SK-N-SH treated with all-trans-retinoic acid at 6 μM for 48 hours (cell line): ENCODE results near the gene PRR5L.

ENCODE experiments used
- BACH2 ChIP-seq: fragments of 250-450 bp; sonication (Bioruptor Pico); IDR thresholded peaks from 2 replicates; pipeline ENCODE4 v1.9.0; 2021; ENCODE audit warnings: mild to moderate bottlenecking, borderline replicate concordance
- ESRRG ChIP-seq: fragments of 250-450 bp; sonication (Bioruptor Pico); IDR thresholded peaks from 2 replicates; pipeline ENCODE4 v1.6.1; 2021; ENCODE audit warnings: mild to moderate bottlenecking
- TSHZ2 ChIP-seq: fragments of 250-450 bp; sonication (Bioruptor Pico); IDR thresholded peaks from 2 replicates; pipeline ENCODE4 v1.5.0; 2020; ENCODE audit warnings: mild to moderate bottlenecking, moderate library complexity

GRCh38 chr11:36464720-36465119 lies 168.6 kb downstream of the PRR5L start:
- TF ChIP-seq ESRRG (CRISPR knock-in tag) = no peak
- TF ChIP-seq TSHZ2 = no peak
- TF ChIP-seq BACH2 (CRISPR knock-in tag) = no peak
